Gastroesophageal sphincter (tissue), 3 donors: ENCODE measurements around the gene LEO1.

Experiments used
- EP300 ChIP-seq: sonication (generic); formaldehyde crosslinking; IDR thresholded peaks from one replicate; pipeline ENCODE4 v1.6.1; 2017; ENCODE audit warnings: antibody characterized with exemption, mild to moderate bottlenecking
- POLR2A ChIP-seq, 2 donors: fragments of 450-650 bp; IDR thresholded peaks; one replicate each; pipeline ENCODE4 v1.6.1; 2017; ENCODE audit warnings: antibody characterized with exemption in 2 of 2, mild to moderate bottlenecking in 2 of 2, moderate library complexity in 1 of 2
- POLR2AphosphoS5 ChIP-seq: sonication (generic); formaldehyde crosslinking; IDR thresholded peaks from one replicate; pipeline ENCODE4 v1.6.1; 2017; ENCODE audit warnings: antibody characterized with exemption
- TF ChIP-seq, protein P1 (sequence below), 4 experiments: fragments of 200-600 bp in 2 of 4; fragments of 450-650 bp in 2 of 4; sonication (generic) in 1 of 4; IDR thresholded peaks; one replicate each; pipeline ENCODE4 v1.5.1; 2017 to 2019; ENCODE audit warnings: antibody characterized with exemption in 4 of 4, mild to moderate bottlenecking in 2 of 4, moderate library complexity in 2 of 4

- TF ChIP-seq, protein P1, sequence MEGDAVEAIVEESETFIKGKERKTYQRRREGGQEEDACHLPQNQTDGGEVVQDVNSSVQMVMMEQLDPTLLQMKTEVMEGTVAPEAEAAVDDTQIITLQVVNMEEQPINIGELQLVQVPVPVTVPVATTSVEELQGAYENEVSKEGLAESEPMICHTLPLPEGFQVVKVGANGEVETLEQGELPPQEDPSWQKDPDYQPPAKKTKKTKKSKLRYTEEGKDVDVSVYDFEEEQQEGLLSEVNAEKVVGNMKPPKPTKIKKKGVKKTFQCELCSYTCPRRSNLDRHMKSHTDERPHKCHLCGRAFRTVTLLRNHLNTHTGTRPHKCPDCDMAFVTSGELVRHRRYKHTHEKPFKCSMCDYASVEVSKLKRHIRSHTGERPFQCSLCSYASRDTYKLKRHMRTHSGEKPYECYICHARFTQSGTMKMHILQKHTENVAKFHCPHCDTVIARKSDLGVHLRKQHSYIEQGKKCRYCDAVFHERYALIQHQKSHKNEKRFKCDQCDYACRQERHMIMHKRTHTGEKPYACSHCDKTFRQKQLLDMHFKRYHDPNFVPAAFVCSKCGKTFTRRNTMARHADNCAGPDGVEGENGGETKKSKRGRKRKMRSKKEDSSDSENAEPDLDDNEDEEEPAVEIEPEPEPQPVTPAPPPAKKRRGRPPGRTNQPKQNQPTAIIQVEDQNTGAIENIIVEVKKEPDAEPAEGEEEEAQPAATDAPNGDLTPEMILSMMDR (IDR thresholded peaks at IDR 0.05), result no peak
- TF ChIP-seq POLR2AphosphoS5 (no peak), POLR2A (IDR thresholded peaks at IDR 0.05) (no peak), EP300 (no peak)
These were observed 16.1 kb downstream of the LEO1 start for GRCh38 chr15:51955504-51955903.
